GM12878 (cell line): ENCODE results near the gene MRPL53. TPM values are rescaled to one million over a fixed set of nuclear protein-coding genes. Genes with fewer than 3 reads are reported as not detected.
A peak's percentile ranks its signal among the peaks of the same experiment; 100 is the strongest.

Experiments used
- EZH2 ChIP-seq: IDR thresholded peaks from 2 replicates; pipeline ENCODE4 v1.6.1; 2012; ENCODE audit warnings: low read depth, mild to moderate bottlenecking, control low read depth, inconsistent platforms, low read length, borderline replicate concordance; ENCODE audit not compliant: control insufficient read depth
- LARP7 ChIP-seq: fragments of 450-650 bp; IDR thresholded peaks from 2 replicates; pipeline ENCODE4 v1.6.1; 2017; ENCODE audit warnings: mild to moderate bottlenecking
- NFYA ChIP-seq: IDR thresholded peaks from 2 replicates; pipeline ENCODE4 v1.6.1; 2011; ENCODE audit warnings: low read depth, mild to moderate bottlenecking, low read length, improper control_type of control experiment, borderline replicate concordance
- NR2C2 ChIP-seq: IDR thresholded peaks from 2 replicates; pipeline ENCODE4 v1.6.1; 2011; ENCODE audit warnings: borderline replicate concordance, low read depth; ENCODE audit not compliant: control insufficient read depth, insufficient read length
- SRF ChIP-seq, 2 experiments: IDR thresholded peaks; 2 replicates each; pipeline ENCODE4 v1.6.1; 2011; ENCODE audit warnings: low read depth in 2 of 2, low read length in 2 of 2, mild to moderate bottlenecking in 1 of 2, moderate library complexity in 1 of 2
- YY1 ChIP-seq: IDR thresholded peaks from 2 replicates; pipeline ENCODE4 v1.6.1; 2011; ENCODE audit warnings: low read depth, mild to moderate bottlenecking, low read length
- ZNF384 ChIP-seq: IDR thresholded peaks from 2 replicates; pipeline ENCODE4 v1.6.1; 2012; ENCODE audit warnings: low read depth, mild to moderate bottlenecking, low read length, improper control_type of control experiment, borderline replicate concordance
- polyA plus RNA-seq, 11 experiments: library from polyadenylated mRNA; depleted of rRNA in 4 of 11; unstranded in 6 of 11; stranded (reverse) in 5 of 11; fragments of >200 nt; fragmentation: Nextera tagmentation in 4 of 11; fragmentation: Illumina TruSeq in 1 of 11; extraction: Ambion mirVana in 4 of 11; extraction: Trizol in 1 of 11; gene quantifications; 1 replicate in 1 of 11; 2 replicates in 10 of 11; pipeline versions ENCODE4 v1.2.1 to v1.2.3, GENCODE V29; 2011 to 2016; ENCODE audit warnings: inconsistent platforms in 2 of 11, missing spikeins in 2 of 11, low read depth in 1 of 11
- total RNA-seq, 4 experiments: library from RNA; depleted of rRNA in 3 of 4; stranded (reverse); fragments of >200 nt in 3 of 4; fragmentation: Illumina TruSeq in 1 of 4; extraction: Trizol in 1 of 4; gene quantifications; 2 replicates each; pipeline versions ENCODE4 v1.2.1 to v1.2.3, GENCODE V29; 2013 to 2021
- TF ChIP-seq, protein P1 (sequence below), 3 experiments: IDR thresholded peaks in 2 of 3; conservative IDR thresholded peaks in 1 of 3; 2 replicates each; pipeline ENCODE4 v1.5.1; 2011; ENCODE audit warnings: low read depth in 3 of 3, low read length in 3 of 3, mild to moderate bottlenecking in 3 of 3, control low read depth in 2 of 3, moderate library complexity in 2 of 3, inconsistent platforms in 1 of 3, mixed read lengths in 1 of 3; ENCODE audit not compliant: control insufficient read depth in 2 of 3, insufficient read depth in 1 of 3; ENCODE audit errors: extremely low read depth in 1 of 3
- TF ChIP-seq, protein P2 (sequence below): fragments of 450-650 bp; formaldehyde crosslinking; IDR thresholded peaks from 2 replicates; pipeline ENCODE4 v1.4.0; 2020; ENCODE audit warnings: mild to moderate bottlenecking, moderate library complexity

Gene MRPL53
- total and polyA plus RNA-seq, 10 of the 15 experiments (the other 5 are each of a cell fraction or from before 2014, with no cell fraction given) = 15.1 to 167 (median 80.9) TPM

- TF ChIP-seq LARP7 (no peak), NFYA (no peak), NR2C2 (no peak), YY1 (no peak; the same call in 1 of the 2 replicates), EZH2 (no peak), SRF (IDR thresholded peaks at IDR 0.05; ENCODE audit: low read depth in 2 of 2, low read length in 2 of 2) (0 out of 4 replicates have a peak, but pooled peaks of 1 of the 2 experiments have one; percentile 16), ZNF384 (no peak)
- TF ChIP-seq, protein P1, sequence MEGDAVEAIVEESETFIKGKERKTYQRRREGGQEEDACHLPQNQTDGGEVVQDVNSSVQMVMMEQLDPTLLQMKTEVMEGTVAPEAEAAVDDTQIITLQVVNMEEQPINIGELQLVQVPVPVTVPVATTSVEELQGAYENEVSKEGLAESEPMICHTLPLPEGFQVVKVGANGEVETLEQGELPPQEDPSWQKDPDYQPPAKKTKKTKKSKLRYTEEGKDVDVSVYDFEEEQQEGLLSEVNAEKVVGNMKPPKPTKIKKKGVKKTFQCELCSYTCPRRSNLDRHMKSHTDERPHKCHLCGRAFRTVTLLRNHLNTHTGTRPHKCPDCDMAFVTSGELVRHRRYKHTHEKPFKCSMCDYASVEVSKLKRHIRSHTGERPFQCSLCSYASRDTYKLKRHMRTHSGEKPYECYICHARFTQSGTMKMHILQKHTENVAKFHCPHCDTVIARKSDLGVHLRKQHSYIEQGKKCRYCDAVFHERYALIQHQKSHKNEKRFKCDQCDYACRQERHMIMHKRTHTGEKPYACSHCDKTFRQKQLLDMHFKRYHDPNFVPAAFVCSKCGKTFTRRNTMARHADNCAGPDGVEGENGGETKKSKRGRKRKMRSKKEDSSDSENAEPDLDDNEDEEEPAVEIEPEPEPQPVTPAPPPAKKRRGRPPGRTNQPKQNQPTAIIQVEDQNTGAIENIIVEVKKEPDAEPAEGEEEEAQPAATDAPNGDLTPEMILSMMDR (IDR thresholded peaks at IDR 0.05 in 2 of 3, conservative IDR thresholded peaks at IDR 0.05 in 1 of 3; ENCODE audit: control insufficient read depth in 2 of 3, extremely low read depth in 1 of 3, insufficient read depth in 1 of 3, low read depth in 3 of 3, low read length in 3 of 3) = peak; percentile 2 to 38 (median 30); a peak in 1 of 6 replicates
- TF ChIP-seq, protein P2, sequence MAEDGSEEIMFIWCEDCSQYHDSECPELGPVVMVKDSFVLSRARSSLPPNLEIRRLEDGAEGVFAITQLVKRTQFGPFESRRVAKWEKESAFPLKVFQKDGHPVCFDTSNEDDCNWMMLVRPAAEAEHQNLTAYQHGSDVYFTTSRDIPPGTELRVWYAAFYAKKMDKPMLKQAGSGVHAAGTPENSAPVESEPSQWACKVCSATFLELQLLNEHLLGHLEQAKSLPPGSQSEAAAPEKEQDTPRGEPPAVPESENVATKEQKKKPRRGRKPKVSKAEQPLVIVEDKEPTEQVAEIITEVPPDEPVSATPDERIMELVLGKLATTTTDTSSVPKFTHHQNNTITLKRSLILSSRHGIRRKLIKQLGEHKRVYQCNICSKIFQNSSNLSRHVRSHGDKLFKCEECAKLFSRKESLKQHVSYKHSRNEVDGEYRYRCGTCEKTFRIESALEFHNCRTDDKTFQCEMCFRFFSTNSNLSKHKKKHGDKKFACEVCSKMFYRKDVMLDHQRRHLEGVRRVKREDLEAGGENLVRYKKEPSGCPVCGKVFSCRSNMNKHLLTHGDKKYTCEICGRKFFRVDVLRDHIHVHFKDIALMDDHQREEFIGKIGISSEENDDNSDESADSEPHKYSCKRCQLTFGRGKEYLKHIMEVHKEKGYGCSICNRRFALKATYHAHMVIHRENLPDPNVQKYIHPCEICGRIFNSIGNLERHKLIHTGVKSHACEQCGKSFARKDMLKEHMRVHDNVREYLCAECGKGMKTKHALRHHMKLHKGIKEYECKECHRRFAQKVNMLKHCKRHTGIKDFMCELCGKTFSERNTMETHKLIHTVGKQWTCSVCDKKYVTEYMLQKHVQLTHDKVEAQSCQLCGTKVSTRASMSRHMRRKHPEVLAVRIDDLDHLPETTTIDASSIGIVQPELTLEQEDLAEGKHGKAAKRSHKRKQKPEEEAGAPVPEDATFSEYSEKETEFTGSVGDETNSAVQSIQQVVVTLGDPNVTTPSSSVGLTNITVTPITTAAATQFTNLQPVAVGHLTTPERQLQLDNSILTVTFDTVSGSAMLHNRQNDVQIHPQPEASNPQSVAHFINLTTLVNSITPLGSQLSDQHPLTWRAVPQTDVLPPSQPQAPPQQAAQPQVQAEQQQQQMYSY = no peak
- TF ChIP-seq, all 136 proteins: peak for 4
Measured at GRCh38 chr2:74461187-74462053, 11.1 kb downstream of the MRPL53 start (continued).
